Natural killer cell (primary cell): ENCODE measurements around the gene MMP2. TPM values are rescaled to one million over a fixed set of nuclear protein-coding genes. Genes with fewer than 3 reads are reported as not detected.

ENCODE experiments used
- ATAC-seq, 3 donors: fragments of 150-1000 bp in 2 of 3; fragments of 200-7000 bp in 1 of 3; cut with Tn5 transposase; 1 replicate in 1 of 3; 2 replicates in 2 of 3; pipeline ENCODE4 v1.10.0; 2021; ENCODE audit warnings: mild to moderate bottlenecking in 2 of 3, moderate library complexity in 2 of 3
- DNase-seq, 2 donors: peaks; one replicate each; pipeline versions ENCODE4 v3.0.0 to v3.0.0-alpha.2; 2013 to 2021; ENCODE audit warnings: mixed read lengths in 1 of 2
- H3K27ac ChIP-seq: one replicate; pipeline ENCODE4 v1.5.1; 2013; ENCODE audit warnings: mild to moderate bottlenecking, low read length
- H3K27me3 ChIP-seq: one replicate; pipeline ENCODE4 v1.6.1; 2013; ENCODE audit warnings: low read length; ENCODE audit not compliant: control insufficient read depth, insufficient read depth
- H3K36me3 ChIP-seq: one replicate; pipeline ENCODE4 v1.6.1; 2013; ENCODE audit warnings: low read length; ENCODE audit not compliant: control insufficient read depth, insufficient read depth
- H3K4me1 ChIP-seq: one replicate; pipeline ENCODE4 v1.6.1; 2013; ENCODE audit warnings: low read length; ENCODE audit not compliant: control insufficient read depth, insufficient read depth
- H3K4me3 ChIP-seq: one replicate; pipeline ENCODE4 v1.5.1; 2013; ENCODE audit warnings: low read length
- H3K9me3 ChIP-seq: one replicate; pipeline ENCODE4 v1.6.1; 2013; ENCODE audit warnings: low read length; ENCODE audit not compliant: control insufficient read depth, insufficient read depth
- H3K27ac Mint-ChIP-seq, 2 donors: one replicate each; pipeline ENCODE4 v1.8.0; 2022; ENCODE audit warnings: mild to moderate bottlenecking in 2 of 2, mixed read lengths in 2 of 2, moderate library complexity in 1 of 2
- H3K27me3 Mint-ChIP-seq, 2 donors: one replicate each; pipeline ENCODE4 v1.8.0; 2022; ENCODE audit warnings: low read depth in 2 of 2, mixed read lengths in 2 of 2
- H3K36me3 Mint-ChIP-seq: one replicate; pipeline ENCODE4 v1.8.0; 2022; ENCODE audit warnings: mixed read lengths
- H3K4me1 Mint-ChIP-seq, 2 donors: one replicate each; pipeline ENCODE4 v1.8.0; 2022; ENCODE audit warnings: mixed read lengths in 2 of 2
- H3K4me3 Mint-ChIP-seq: one replicate; pipeline ENCODE4 v1.8.0; 2022; ENCODE audit warnings: mild to moderate bottlenecking, moderate library complexity, mixed read lengths
- H3K9me3 Mint-ChIP-seq, 2 donors: one replicate each; pipeline ENCODE4 v1.8.0; 2022; ENCODE audit warnings: mixed read lengths in 2 of 2
- WGBS: methylation state at CpG from one replicate; pipeline ENCODE4 v1.1.7; 2013; ENCODE audit warnings: missing lambda C conversion rate; ENCODE audit not compliant: insufficient coverage; 5-methylcytosine and 5-hydroxymethylcytosine counted together
- intact Hi-C: fragments of 100-400 bp; cut with micrococcal nuclease; formaldehyde crosslinking; loops from one replicate; pipeline ENCODE4 v1.14.2; 2022
- total RNA-seq, 4 donors: library from RNA; stranded (reverse); fragments of 120-200 nt in 1 of 4; gene quantifications; one replicate each; pipeline versions ENCODE4 v1.2.3 to v1.2.4, GENCODE V29; 2013 to 2022
- TF ChIP-seq, protein P1 (sequence below): fragments of 200-600 bp; IDR thresholded peaks from one replicate; pipeline ENCODE4 v1.8.0; 2022; ENCODE audit warnings: antibody characterized with exemption

MMP2 gene
- total RNA-seq, 3 donors from 2014 or later (not counting 1 experiment from before 2014, with no cell fraction given), result not detected

DNA sequence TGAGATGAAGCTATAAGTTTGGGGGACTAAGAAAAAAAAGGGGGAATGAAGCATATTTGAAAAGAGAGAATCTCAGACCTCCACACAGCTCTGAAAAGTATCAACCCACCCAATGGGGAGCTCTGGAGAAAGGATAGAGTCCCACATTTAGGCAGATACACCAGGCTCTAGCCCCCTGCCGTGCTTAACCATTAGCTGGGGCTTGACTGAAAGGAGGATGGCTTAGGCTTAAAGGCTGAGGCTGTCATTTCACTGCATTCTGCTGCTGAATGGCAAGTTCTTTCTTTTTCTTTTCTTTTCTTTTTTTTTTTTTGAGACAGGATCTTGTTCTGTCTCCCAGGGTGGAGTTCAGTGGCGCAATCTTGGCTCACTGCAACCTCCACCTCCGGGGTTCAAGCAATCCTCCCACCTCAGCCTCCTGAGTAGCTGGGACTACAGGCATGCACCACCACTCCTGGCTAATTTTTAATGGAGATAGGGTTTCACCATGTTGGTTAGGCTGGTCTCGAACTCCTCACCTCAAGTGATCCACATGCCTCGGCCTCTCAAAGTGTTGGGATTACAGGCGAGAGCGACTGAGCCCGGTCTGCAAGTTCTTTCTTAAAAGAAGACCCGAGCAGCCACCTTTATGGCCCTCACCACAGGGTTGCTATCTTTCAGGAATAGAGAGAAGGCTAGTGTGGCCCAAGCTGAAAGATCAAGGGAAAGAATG lies 9.0 kb upstream of the MMP2 start:
- Histone ChIP-seq H3K36me3 (no peaks in the 10 kb centered on the region), H3K27me3 (no peaks in the 10 kb centered on the region), H3K9me3 (no peaks in the 10 kb centered on the region), H3K27ac (no peak overlapping the region), H3K4me3 (no peak overlapping the region), H3K4me1 (peaks cover 2% of the 10 kb centered on the region)
- H3K9me3 Mint-ChIP-seq, result no peaks in the 10 kb centered on the region
- no peaks in the 10 kb centered on the region for H3K36me3 Mint-ChIP-seq
- peaks cover 0 to 3% of the 10 kb centered on the region in 2 donors for H3K4me1 Mint-ChIP-seq
- TF ChIP-seq, protein P1, sequence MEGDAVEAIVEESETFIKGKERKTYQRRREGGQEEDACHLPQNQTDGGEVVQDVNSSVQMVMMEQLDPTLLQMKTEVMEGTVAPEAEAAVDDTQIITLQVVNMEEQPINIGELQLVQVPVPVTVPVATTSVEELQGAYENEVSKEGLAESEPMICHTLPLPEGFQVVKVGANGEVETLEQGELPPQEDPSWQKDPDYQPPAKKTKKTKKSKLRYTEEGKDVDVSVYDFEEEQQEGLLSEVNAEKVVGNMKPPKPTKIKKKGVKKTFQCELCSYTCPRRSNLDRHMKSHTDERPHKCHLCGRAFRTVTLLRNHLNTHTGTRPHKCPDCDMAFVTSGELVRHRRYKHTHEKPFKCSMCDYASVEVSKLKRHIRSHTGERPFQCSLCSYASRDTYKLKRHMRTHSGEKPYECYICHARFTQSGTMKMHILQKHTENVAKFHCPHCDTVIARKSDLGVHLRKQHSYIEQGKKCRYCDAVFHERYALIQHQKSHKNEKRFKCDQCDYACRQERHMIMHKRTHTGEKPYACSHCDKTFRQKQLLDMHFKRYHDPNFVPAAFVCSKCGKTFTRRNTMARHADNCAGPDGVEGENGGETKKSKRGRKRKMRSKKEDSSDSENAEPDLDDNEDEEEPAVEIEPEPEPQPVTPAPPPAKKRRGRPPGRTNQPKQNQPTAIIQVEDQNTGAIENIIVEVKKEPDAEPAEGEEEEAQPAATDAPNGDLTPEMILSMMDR, result no peak
- DNase-seq (no peak), ATAC-seq (no peak)
- H3K4me3 Mint-ChIP-seq, result no peak overlapping the region
- intact Hi-C loops, result loop anchor here (5.0 kb wide), 2 partner anchors 232 to 1918 kb away; no protein-coding TSS in a partner anchor
- H3K27me3 Mint-ChIP-seq, result no peaks in the 10 kb centered on the region
- WGBS, result 91% methylated on average over 9 of the region's 9 CpGs
- no peak overlapping the region for H3K27ac Mint-ChIP-seq

DNA sequence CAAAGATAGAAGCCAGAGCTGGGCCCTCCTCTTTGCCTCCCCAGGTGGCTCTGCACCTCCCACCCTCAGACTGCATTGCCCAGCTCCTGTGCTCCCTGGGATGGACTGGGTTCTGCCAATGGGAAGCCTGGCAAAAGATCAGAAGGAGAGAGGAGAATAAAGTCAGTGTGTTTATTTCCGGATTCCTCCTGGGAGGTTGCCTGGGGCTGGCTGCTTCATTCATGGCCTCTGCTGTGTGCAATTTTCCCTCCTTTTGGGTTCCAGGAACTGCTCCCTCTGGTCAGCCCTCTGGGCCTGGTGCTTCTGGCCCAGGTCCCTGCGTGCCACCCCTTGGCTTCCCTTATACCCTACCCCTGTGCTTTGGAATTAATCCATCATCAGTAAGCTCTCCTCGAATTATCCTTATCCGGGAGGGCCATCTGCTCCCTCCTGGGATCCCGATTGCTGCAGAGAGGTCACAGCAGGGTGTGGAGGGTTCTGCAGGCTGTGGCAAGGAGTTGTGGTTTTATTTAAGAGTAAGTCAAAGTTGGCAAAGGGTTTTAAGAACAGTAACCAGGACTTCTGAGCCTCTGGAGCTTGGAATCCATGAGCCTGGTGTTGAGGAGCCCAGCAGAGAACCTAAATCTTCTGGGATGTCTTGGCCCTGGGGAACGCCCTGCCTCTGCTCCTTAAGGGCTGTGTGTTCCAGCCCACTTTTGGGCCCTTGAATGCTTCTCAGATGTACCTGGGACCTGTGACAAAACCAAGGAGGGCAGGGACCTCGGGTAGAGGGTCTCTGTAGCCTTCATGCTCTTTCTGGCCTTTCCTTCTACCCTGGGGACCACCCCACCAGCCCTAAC lies 8.2 kb upstream of the MMP2 start:
- 79% methylated on average over 7 of the region's 7 CpGs for WGBS
- Histone ChIP-seq H3K36me3 (no peaks in the 10 kb centered on the region), H3K27ac (no peak overlapping the region), H3K4me1 (no peaks in the 10 kb centered on the region), H3K9me3 (no peaks in the 10 kb centered on the region), H3K27me3 (no peaks in the 10 kb centered on the region), H3K4me3 (no peak overlapping the region)
- Mint-ChIP-seq H3K4me3 (no peak overlapping the region), H3K36me3 (no peaks in the 10 kb centered on the region), H3K9me3 (no peaks in the 10 kb centered on the region), H3K4me1 (no peaks in the 10 kb centered on the region), H3K27ac (no peak overlapping the region), H3K27me3 (peaks cover 0 to 2% of the 10 kb centered on the region in 2 donors)
- ATAC-seq (no peak), DNase-seq (no peak)
- TF ChIP-seq, protein P1, result no peak
- intact Hi-C loops, result no loop called here

DNA sequence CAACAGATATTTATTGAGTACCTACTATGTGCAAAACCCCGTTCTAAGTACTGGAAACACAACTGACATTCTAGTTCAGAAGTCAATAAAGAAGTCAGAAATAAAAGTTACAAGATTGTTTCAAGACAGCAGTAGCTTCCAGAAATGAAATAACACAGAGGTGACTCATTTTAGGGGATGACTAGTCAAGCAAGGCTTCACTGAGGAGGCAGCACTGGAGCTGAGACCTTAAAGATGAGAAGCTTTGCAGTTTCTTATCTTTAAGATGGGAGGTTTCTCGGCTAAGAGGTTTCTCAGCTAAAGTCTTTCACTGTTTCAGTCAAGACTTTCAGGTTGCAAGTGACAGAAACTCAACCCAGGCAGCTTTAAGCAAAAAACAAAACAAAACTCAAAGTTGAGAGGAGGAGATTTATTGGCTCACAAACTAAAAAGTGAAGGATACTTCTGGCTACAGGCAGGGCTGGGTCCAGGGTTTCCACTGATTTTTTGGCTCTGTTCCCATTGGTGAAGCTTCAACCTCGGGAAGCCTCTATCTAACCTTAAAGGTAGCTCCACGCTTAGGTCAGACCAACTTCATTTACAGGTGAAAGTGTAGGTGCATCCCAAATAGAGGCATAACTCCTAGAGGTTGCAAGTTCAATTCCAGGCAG lies 7.4 kb upstream of the MMP2 start:
- H3K27ac ChIP-seq, result no peak overlapping the region
- H3K9me3 ChIP-seq, result no peaks in the 10 kb centered on the region
- intact Hi-C loops, result no loop called here
- Mint-ChIP-seq H3K27ac (no peak overlapping the region), H3K36me3 (no peaks in the 10 kb centered on the region), H3K9me3 (no peaks in the 10 kb centered on the region), H3K27me3 (peaks cover 2 to 3% of the 10 kb centered on the region in 2 donors), H3K4me1 (no peaks in the 10 kb centered on the region), H3K4me3 (no peak overlapping the region)
- ATAC-seq, result no peak
- no peak overlapping the region for H3K4me3 ChIP-seq
- TF ChIP-seq, protein P1, result no peak
- no peaks in the 10 kb centered on the region for H3K27me3 ChIP-seq
- 89% methylated on average over 4 of the region's 4 CpGs for WGBS
- no peak for DNase-seq
- H3K4me1 ChIP-seq, result no peaks in the 10 kb centered on the region
- H3K36me3 ChIP-seq, result no peaks in the 10 kb centered on the region
